HepG2 (cell line): ENCODE measurements around the gene NUP133. TPM values are rescaled to one million over a fixed set of nuclear protein-coding genes. Genes with fewer than 3 reads are reported as not detected.

Experiments used
- DR1 ChIP-seq: sonication (generic); formaldehyde crosslinking; IDR thresholded peaks from 2 replicates; pipeline ENCODE4 v1.8.0; 2021; ENCODE audit warnings: mild to moderate bottlenecking, missing genetic modification reagents, inconsistent platforms
- GABPA ChIP-seq, 2 experiments: IDR thresholded peaks; 2 replicates each; pipeline ENCODE4 v1.6.1; 2011 to 2016; ENCODE audit warnings: low read depth in 2 of 2, low read length in 1 of 2, missing biosample characterization in 1 of 2, missing genetic modification characterization in 1 of 2
- HMG20B ChIP-seq: conservative IDR thresholded peaks from 2 replicates; pipeline ENCODE4 v1.6.1; 2016; ENCODE audit warnings: missing genetic modification reagents, missing compliant biosample characterization
- HNRNPUL1 ChIP-seq: fragments of 200-400 bp; formaldehyde crosslinking; IDR thresholded peaks from 2 replicates; pipeline ENCODE4 v1.6.1; 2017; ENCODE audit warnings: low read depth, mild to moderate bottlenecking, low read length, moderate library complexity
- MAF1 ChIP-seq: sonication (generic); formaldehyde crosslinking; IDR thresholded peaks from 2 replicates; pipeline ENCODE4 v1.5.0; 2020; ENCODE audit warnings: missing genetic modification reagents, borderline replicate concordance
- MBD4 ChIP-seq: IDR thresholded peaks from 2 replicates; pipeline ENCODE4 v1.6.1; 2012; ENCODE audit warnings: low read length, inconsistent platforms, borderline replicate concordance
- MEIS1 ChIP-seq: sonication (generic); formaldehyde crosslinking; IDR thresholded peaks from 2 replicates; pipeline ENCODE4 v1.9.0; 2021; ENCODE audit warnings: mild to moderate bottlenecking, missing genetic modification reagents, moderate library complexity, borderline replicate concordance
- STAT5B ChIP-seq: sonication (generic); formaldehyde crosslinking; IDR thresholded peaks from 2 replicates; pipeline ENCODE4 v1.4.0; 2020; ENCODE audit warnings: missing genetic modification reagents
- ZFY ChIP-seq: sonication (generic); formaldehyde crosslinking; IDR thresholded peaks from 2 replicates; pipeline ENCODE4 v1.4.0; 2020; ENCODE audit warnings: missing genetic modification reagents
- ZNF260 ChIP-seq: sonication (generic); formaldehyde crosslinking; IDR thresholded peaks from 2 replicates; pipeline ENCODE4 v1.4.0; 2020; ENCODE audit warnings: missing genetic modification reagents, low read depth, mild to moderate bottlenecking, borderline replicate concordance
- ZNF629 ChIP-seq: sonication (generic); formaldehyde crosslinking; conservative IDR thresholded peaks from 2 replicates; pipeline ENCODE4 v1.5.0; 2020; ENCODE audit warnings: missing genetic modification reagents
- ZNF709 ChIP-seq: sonication (generic); formaldehyde crosslinking; IDR thresholded peaks from 2 replicates; pipeline ENCODE4 v1.5.0; 2020; ENCODE audit warnings: mild to moderate bottlenecking, missing genetic modification reagents
- ZNF878 ChIP-seq: sonication (generic); formaldehyde crosslinking; IDR thresholded peaks from 2 replicates; pipeline ENCODE4 v1.8.1; 2023; ENCODE audit warnings: mild to moderate bottlenecking, missing genetic modification reagents, moderate library complexity
- polyA plus RNA-seq, 8 experiments: library from polyadenylated mRNA; depleted of rRNA in 3 of 8; stranded (reverse) in 7 of 8; unstranded in 1 of 8; fragments of >200 nt; fragmentation: Illumina TruSeq in 4 of 8; extraction: Trizol in 4 of 8; gene quantifications; 2 replicates each; pipeline versions ENCODE4 v1.2.1 to v1.2.3, GENCODE V29; 2011 to 2016; ENCODE audit warnings: low read depth in 4 of 8, missing spikeins in 1 of 8, mixed read lengths in 1 of 8; ENCODE audit not compliant: insufficient read depth in 1 of 8
- total RNA-seq, 5 experiments: library from RNA; depleted of rRNA; stranded (reverse); fragments of >200 nt; fragmentation: Illumina TruSeq; extraction: Trizol; gene quantifications; 2 replicates each; pipeline ENCODE4 v1.2.3, GENCODE V29; 2016; ENCODE audit warnings: low read depth in 1 of 5
- TF ChIP-seq, protein P1 (sequence below): sonication (generic); formaldehyde crosslinking; IDR thresholded peaks from 2 replicates; pipeline ENCODE4 v1.4.0; 2020; ENCODE audit warnings: missing genetic modification reagents, borderline replicate concordance
- TF ChIP-seq, protein P2 (sequence below): sonication (generic); formaldehyde crosslinking; IDR thresholded peaks from 2 replicates; pipeline ENCODE4 v1.4.0; 2020; ENCODE audit warnings: missing genetic modification reagents
- TF ChIP-seq, protein P3 (sequence below): sonication (generic); formaldehyde crosslinking; IDR thresholded peaks from 2 replicates; pipeline ENCODE4 v1.5.1; 2020; ENCODE audit warnings: missing genetic modification reagents, mild to moderate bottlenecking, borderline replicate concordance
- TF ChIP-seq, protein P4 (sequence below): sonication (generic); formaldehyde crosslinking; IDR thresholded peaks from 2 replicates; pipeline ENCODE4 v1.4.0; 2020; ENCODE audit warnings: missing genetic modification reagents

Gene NUP133
- total and polyA plus RNA-seq, 2 of the 13 experiments (the other 11 are each of a cell fraction or from before 2014, with no cell fraction given), result 17.7 to 45.6 TPM

DNA sequence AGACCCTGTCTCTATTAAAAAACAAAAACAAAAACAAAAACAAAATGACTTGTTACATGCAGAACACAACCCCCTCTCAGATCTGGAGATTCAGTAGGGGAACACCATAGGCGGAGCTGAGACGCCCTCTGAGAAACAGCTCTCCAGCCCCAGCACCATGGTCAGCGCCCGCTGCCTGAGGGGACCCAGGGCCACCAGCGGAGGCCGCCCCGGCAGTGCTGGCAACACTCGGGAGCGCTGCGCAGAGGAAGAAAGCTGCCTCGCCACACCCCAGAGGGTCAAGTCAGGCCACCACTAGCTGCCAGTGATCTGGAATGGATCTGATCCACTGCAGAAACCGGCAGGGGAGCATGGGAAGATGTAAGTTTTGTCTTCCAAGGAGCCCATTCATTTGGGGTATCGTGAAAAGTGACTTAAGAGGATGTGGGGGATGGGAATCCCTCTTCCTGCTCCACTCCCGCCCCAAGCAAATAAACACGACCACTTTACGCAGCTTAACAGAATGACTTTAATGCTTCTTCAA lies 77.3 kb downstream of the NUP133 start (continued):
- TF ChIP-seq, protein P1, sequence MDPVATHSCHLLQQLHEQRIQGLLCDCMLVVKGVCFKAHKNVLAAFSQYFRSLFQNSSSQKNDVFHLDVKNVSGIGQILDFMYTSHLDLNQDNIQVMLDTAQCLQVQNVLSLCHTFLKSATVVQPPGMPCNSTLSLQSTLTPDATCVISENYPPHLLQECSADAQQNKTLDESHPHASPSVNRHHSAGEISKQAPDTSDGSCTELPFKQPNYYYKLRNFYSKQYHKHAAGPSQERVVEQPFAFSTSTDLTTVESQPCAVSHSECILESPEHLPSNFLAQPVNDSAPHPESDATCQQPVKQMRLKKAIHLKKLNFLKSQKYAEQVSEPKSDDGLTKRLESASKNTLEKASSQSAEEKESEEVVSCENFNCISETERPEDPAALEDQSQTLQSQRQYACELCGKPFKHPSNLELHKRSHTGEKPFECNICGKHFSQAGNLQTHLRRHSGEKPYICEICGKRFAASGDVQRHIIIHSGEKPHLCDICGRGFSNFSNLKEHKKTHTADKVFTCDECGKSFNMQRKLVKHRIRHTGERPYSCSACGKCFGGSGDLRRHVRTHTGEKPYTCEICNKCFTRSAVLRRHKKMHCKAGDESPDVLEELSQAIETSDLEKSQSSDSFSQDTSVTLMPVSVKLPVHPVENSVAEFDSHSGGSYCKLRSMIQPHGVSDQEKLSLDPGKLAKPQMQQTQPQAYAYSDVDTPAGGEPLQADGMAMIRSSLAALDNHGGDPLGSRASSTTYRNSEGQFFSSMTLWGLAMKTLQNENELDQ (CRISPR knock-in tag), result 0 out of 2 replicates have a peak, but pooled peaks have one; percentile 63
- TF ChIP-seq STAT5B, result no peak
- TF ChIP-seq MEIS1 (CRISPR knock-in tag), result no peak
- no peak for TF ChIP-seq ZNF709 (CRISPR knock-in tag)
- TF ChIP-seq GABPA (IDR thresholded peaks at IDR 0.05; ENCODE audit: low read depth, low read length), result no peak
- no peak for TF ChIP-seq GABPA (CRISPR knock-in tag; IDR thresholded peaks at IDR 0.05; ENCODE audit: low read depth)
- no peak for TF ChIP-seq ZFY
- TF ChIP-seq, protein P2, sequence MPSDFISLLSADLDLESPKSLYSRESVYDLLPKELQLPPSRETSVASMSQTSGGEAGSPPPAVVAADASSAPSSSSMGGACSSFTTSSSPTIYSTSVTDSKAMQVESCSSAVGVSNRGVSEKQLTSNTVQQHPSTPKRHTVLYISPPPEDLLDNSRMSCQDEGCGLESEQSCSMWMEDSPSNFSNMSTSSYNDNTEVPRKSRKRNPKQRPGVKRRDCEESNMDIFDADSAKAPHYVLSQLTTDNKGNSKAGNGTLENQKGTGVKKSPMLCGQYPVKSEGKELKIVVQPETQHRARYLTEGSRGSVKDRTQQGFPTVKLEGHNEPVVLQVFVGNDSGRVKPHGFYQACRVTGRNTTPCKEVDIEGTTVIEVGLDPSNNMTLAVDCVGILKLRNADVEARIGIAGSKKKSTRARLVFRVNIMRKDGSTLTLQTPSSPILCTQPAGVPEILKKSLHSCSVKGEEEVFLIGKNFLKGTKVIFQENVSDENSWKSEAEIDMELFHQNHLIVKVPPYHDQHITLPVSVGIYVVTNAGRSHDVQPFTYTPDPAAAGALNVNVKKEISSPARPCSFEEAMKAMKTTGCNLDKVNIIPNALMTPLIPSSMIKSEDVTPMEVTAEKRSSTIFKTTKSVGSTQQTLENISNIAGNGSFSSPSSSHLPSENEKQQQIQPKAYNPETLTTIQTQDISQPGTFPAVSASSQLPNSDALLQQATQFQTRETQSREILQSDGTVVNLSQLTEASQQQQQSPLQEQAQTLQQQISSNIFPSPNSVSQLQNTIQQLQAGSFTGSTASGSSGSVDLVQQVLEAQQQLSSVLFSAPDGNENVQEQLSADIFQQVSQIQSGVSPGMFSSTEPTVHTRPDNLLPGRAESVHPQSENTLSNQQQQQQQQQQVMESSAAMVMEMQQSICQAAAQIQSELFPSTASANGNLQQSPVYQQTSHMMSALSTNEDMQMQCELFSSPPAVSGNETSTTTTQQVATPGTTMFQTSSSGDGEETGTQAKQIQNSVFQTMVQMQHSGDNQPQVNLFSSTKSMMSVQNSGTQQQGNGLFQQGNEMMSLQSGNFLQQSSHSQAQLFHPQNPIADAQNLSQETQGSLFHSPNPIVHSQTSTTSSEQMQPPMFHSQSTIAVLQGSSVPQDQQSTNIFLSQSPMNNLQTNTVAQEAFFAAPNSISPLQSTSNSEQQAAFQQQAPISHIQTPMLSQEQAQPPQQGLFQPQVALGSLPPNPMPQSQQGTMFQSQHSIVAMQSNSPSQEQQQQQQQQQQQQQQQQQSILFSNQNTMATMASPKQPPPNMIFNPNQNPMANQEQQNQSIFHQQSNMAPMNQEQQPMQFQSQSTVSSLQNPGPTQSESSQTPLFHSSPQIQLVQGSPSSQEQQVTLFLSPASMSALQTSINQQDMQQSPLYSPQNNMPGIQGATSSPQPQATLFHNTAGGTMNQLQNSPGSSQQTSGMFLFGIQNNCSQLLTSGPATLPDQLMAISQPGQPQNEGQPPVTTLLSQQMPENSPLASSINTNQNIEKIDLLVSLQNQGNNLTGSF (CRISPR knock-in tag), result peak; percentile 61; the same call in 1 of the 2 replicates
- TF ChIP-seq HNRNPUL1, result no peak
- TF ChIP-seq DR1, result no peak
- TF ChIP-seq, protein P3, sequence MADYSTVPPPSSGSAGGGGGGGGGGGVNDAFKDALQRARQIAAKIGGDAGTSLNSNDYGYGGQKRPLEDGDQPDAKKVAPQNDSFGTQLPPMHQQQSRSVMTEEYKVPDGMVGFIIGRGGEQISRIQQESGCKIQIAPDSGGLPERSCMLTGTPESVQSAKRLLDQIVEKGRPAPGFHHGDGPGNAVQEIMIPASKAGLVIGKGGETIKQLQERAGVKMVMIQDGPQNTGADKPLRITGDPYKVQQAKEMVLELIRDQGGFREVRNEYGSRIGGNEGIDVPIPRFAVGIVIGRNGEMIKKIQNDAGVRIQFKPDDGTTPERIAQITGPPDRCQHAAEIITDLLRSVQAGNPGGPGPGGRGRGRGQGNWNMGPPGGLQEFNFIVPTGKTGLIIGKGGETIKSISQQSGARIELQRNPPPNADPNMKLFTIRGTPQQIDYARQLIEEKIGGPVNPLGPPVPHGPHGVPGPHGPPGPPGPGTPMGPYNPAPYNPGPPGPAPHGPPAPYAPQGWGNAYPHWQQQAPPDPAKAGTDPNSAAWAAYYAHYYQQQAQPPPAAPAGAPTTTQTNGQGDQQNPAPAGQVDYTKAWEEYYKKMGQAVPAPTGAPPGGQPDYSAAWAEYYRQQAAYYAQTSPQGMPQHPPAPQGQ (CRISPR knock-in tag), result no peak
- no peak for TF ChIP-seq MBD4
- TF ChIP-seq, protein P4, sequence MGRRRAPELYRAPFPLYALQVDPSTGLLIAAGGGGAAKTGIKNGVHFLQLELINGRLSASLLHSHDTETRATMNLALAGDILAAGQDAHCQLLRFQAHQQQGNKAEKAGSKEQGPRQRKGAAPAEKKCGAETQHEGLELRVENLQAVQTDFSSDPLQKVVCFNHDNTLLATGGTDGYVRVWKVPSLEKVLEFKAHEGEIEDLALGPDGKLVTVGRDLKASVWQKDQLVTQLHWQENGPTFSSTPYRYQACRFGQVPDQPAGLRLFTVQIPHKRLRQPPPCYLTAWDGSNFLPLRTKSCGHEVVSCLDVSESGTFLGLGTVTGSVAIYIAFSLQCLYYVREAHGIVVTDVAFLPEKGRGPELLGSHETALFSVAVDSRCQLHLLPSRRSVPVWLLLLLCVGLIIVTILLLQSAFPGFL (CRISPR knock-in tag), result no peak
- 0 out of 2 replicates have a peak, but pooled peaks have one; percentile 44 for TF ChIP-seq HMG20B (CRISPR knock-in tag)
- no peak for TF ChIP-seq ZNF260 (CRISPR knock-in tag)
- peak; percentile 54; the same call in 1 of the 2 replicates for TF ChIP-seq MAF1 (CRISPR knock-in tag)
- 0 out of 2 replicates have a peak, but pooled peaks have one; percentile 34 for TF ChIP-seq ZNF878 (CRISPR knock-in tag)
- TF ChIP-seq ZNF629 (CRISPR knock-in tag), result no peak
